Cerebellar cortex (tissue), 1 donor: ENCODE results near the gene MECP2.
A peak's percentile ranks its signal among the peaks of the same experiment; 100 is the strongest.

ENCODE experiments used
- DNase-seq: peaks from one replicate; pipeline ENCODE4 v3.0.0-alpha.2; 2015; ENCODE audit warnings: low spot score

The MECP2 gene

GRCh38 chrX:154032653-154033052 is 64.9 kb downstream of the MECP2 start:
- DNase-seq = no peak

- DNase-seq = no peak
Observed at GRCh38 chrX:154032160-154032559, 65.4 kb downstream of the MECP2 start.

- DNase-seq = no peak
Observed at GRCh38 chrX:154030715-154031305, 66.7 kb downstream of the MECP2 start.

- no peak for DNase-seq
Observed at GRCh38 chrX:154030266-154030665, 67.3 kb downstream of the MECP2 start.

- no peak for DNase-seq
Observed at GRCh38 chrX:154029439-154029838, 68.1 kb downstream of the MECP2 start.

- no peak for DNase-seq
Observed at GRCh38 chrX:154028502-154029184, 68.9 kb downstream of the MECP2 start.

GRCh38 chrX:154027986-154028385 is 69.5 kb downstream of the MECP2 start:
- no peak for DNase-seq

GRCh38 chrX:154027022-154027402 is 70.5 kb downstream of the MECP2 start:
- no peak for DNase-seq

GRCh38 chrX:154026136-154027021 is 71.1 kb downstream of the MECP2 start:
- peak; percentile 64 for DNase-seq

- peak; percentile 10 for DNase-seq
Observed at GRCh38 chrX:154025230-154025629, 72.3 kb downstream of the MECP2 start.

GRCh38 chrX:154024271-154024670 is 73.2 kb downstream of the MECP2 start:
- DNase-seq = no peak

GRCh38 chrX:154023276-154024000 is 74.1 kb downstream of the MECP2 start:
- DNase-seq = no peak

GRCh38 chrX:154022108-154022507 is 75.4 kb downstream of the MECP2 start:
- DNase-seq = no peak

- DNase-seq = peak; percentile 74
Observed at GRCh38 chrX:154021131-154021611, 76.3 kb downstream of the MECP2 start.

- DNase-seq = peak; percentile 10
Observed at GRCh38 chrX:154020536-154021115, 76.9 kb downstream of the MECP2 start.

GRCh38 chrX:154019633-154020528 is 77.6 kb downstream of the MECP2 start, which contains the start of gene IRAK1:
Gene IRAK1, minus strand, starts transcription at chrX:154019902. Its CDS starts 90 bp downstream, at chrX:154019812.
- DNase-seq = peak; percentile 13

GRCh38 chrX:154019061-154019621 is 78.4 kb downstream of the MECP2 start:
- no peak for DNase-seq

GRCh38 chrX:154018518-154019060 is 78.9 kb downstream of the MECP2 start:
- no peak for DNase-seq

- DNase-seq = no peak
Observed at GRCh38 chrX:154017766-154018517, 79.6 kb downstream of the MECP2 start.
